GM18498 (cell line): ENCODE measurements around the gene FN3KRP.
"Not testable (repeated sequence)": the region's sequence is repeated elsewhere in the genome, so short reads cannot be mapped to it uniquely, and the experiment has no call there.

ENCODE experiments used
- ATAC-seq: cut with Tn5 transposase; IDR thresholded peaks from one replicate; pipeline ENCODE4 v1.9.1; 2021; ENCODE audit warnings: mild to moderate bottlenecking, moderate library complexity; ENCODE audit not compliant: unreplicated experiment

The FN3KRP gene

GRCh38 chr17:82774456-82774855 lies 58.0 kb downstream of the FN3KRP start:
- ATAC-seq: not testable (repeated sequence)

GRCh38 chr17:82775001-82775823 lies 58.7 kb downstream of the FN3KRP start:
- ATAC-seq: no peak

- ATAC-seq: no peak
Measured at GRCh38 chr17:82776454-82776853, 59.9 kb downstream of the FN3KRP start.
